Posterior vena cava (tissue), 2 donors: ENCODE measurements around the gene BROX. TPM values are rescaled to one million over a fixed set of nuclear protein-coding genes. Genes with fewer than 3 reads are reported as not detected.
"Not testable (repeated sequence)": the region's sequence is repeated elsewhere in the genome, so short reads cannot be mapped to it uniquely, and the experiment has no call there.

Experiments used
- DNase-seq: peaks from one replicate; pipeline ENCODE4 v3.0.0-alpha.2; 2020; ENCODE audit warnings: low spot score
- intact Hi-C, 2 donors: fragments of 100-400 bp; cut with DNase I; formaldehyde crosslinking; loops; one replicate each; pipeline versions ENCODE4 v1.14.1 to v1.14.2; 2022 to 2023
- total RNA-seq, 2 donors: library from RNA; stranded (reverse); fragmentation: NEBNext Ultra II Directional; extraction: Animal tissue kit (Norgen Biotek cat#: 25700); gene quantifications; one replicate each; pipeline ENCODE4 v1.2.1, GENCODE V29; 2021
- donor health status: DM: yes; HTN: yes; CAD: no.
- donor health status: DM: yes; HTN: yes; CAD: no.

The BROX gene
- total RNA-seq, 2 donors from 2014 or later: 33.3 to 34.7 TPM

DNA sequence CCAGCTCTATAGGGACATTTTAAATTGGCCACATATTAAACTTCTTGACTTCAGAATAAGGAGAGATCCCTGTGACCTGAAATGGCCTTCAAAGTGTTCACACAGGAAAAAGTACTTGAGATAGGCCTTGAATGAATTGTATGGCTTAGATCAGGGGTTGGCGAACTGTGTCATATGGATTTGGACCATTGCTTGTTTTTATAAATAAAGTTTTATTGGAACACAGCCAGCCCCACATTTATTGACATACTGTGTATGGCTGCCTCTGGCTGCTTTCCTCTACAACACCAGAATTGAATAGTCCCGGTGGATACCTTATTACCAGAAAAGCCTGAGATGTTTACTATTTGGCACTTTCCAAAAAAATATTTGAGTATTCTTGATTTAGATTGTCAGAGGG lies 4.0 kb downstream of the BROX start:
- intact Hi-C loops: no loop called here
- DNase-seq: no peak

DNA sequence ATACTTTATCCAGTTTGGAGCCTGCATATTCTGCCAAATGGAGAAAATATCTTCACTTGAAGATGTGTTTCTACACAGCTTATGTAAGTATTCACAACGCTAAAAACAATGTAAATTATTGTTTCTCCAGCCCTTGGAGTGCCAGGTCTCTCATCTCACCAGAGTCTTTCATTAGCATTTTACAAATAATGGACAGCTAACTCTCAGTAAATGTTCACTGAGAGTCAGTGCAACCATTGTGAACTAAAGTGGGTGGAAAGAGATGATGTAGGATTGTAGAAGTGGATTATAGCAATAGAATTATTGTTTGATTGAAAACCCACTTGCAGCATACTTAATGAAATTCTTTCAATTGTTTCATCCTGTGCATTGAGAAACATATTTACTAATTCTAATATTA lies 16.4 kb downstream of the BROX start:
- intact Hi-C loops: no loop called here
- DNase-seq: no peak

DNA sequence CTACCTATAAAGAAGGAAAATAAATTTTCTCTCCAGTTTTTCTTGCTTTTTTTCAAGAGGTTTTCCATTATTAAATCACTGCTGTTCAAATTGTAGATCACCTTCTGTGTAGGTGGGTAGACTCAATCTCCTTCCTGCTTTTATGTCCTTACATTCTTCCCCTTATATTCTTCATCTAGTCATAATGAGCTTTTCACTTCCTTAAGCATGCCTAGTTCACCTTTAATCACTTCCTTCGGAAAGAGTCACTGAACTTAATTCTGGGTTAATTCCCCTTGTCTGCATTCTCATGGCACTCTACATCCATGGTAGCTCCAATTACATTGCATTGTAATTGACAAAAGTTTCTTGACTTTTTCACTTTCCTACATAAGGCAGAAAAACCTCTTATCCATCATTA lies 18.5 kb downstream of the BROX start:
- intact Hi-C loops: no loop called here
- DNase-seq: no peak

DNA sequence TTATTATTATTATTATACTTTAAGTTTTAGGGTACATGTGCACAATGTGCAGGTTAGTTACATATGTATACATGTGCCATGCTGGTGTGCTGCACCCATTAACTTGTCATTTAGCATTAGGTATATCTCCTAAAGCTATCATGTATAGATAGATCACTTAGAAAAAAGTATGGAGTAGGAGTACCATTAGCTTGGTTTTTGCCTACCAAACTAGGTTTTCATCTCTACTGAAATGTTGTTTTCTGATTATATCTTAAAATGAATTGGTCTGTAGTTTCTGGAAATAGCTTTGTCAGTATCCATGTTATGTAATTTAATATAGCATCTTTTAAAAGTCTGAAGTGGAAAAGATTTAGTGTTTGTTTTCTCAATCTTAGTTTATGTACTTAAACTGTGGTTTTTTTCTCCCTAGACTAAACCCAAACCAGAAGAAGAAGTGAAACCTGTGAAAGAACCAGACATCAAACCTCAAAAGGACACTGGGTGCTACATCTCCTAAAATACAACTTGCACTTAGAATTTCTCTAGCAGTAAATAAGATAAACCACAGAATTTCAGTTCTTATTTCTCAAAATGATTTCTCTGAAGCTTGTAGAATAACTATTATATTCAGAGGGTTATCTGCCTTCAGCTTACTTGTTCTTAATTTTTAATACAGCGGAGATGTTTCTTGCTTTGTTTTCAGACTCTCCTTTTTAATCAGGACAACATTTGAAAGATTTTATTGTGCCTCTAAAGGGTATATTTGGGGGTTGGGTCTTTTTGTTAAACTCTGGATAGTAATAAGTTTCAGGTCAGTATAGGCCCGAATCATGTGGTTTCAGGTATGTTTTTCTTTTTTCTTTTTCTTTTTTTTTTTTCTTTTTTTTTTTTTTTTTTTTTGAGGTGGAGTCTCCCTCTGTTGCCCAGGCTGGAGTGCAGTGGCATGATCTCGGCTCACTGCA lies 20.1 kb downstream of the BROX start:
- intact Hi-C loops: no loop called here

GRCh38 chr1:222734740-222735139 lies 22.4 kb downstream of the BROX start:
- intact Hi-C loops: no loop called here
- DNase-seq: no peak

More for the DNA sequence above, 20.1 kb downstream of the BROX start:
- no peak for DNase-seq

GRCh38 chr1:222736470-222736869 lies 24.1 kb downstream of the BROX start:
- intact Hi-C loops: no loop called here
- no peak for DNase-seq

DNA sequence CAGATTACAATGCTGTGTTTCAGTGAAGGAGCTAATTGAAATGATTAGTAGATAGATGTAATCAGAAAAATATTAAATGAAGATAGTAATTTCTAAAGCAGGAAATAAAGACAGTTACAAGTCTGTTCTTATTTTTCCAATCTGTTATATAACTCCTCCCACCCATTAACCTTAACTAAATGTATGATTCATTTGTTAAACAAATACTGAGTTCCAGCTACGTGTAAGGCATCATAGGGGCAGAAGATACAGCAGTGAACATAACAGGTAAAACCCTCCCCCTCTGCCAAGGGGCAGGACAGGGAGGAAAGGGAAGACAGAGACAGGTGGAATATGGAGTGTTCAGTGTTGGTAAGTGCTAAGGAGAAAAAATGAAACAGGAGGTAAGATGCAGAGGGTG lies 24.6 kb downstream of the BROX start, which contains the start of gene FAM177B:
FAM177B (plus strand) TSS at position 231 of the 400 bp plus-strand sequence. CDS start 9,344 bp downstream, outside the sequence.
- DNase-seq: no peak
- intact Hi-C loops: no loop called here

DNA sequence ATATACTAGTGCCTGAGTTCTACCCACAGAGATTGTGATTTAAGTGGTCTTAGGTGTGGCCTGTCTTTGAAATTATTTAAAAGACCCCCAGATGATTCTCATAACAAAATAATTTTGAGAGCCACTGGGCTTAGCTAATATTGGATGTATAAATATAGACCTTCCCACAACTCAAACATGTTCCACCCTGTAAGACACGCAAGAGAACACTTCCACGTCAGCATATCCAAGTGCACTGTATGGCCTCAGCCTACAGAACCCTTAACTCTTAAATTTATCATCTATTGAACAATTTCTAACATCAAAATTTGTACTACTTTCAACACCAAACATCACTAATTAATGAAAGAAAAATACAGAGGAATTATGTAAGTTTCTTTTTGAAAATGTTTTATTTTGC lies 27.1 kb downstream of the BROX start:
- DNase-seq: no peak
- intact Hi-C loops: no loop called here

GRCh38 chr1:222739929-222740328 lies 27.6 kb downstream of the BROX start:
- no peak for DNase-seq
- intact Hi-C loops: loop anchor here in 1 of 2 donors (10.0 kb wide), 1 partner anchor 345 kb away; no protein-coding TSS in a partner anchor

DNA sequence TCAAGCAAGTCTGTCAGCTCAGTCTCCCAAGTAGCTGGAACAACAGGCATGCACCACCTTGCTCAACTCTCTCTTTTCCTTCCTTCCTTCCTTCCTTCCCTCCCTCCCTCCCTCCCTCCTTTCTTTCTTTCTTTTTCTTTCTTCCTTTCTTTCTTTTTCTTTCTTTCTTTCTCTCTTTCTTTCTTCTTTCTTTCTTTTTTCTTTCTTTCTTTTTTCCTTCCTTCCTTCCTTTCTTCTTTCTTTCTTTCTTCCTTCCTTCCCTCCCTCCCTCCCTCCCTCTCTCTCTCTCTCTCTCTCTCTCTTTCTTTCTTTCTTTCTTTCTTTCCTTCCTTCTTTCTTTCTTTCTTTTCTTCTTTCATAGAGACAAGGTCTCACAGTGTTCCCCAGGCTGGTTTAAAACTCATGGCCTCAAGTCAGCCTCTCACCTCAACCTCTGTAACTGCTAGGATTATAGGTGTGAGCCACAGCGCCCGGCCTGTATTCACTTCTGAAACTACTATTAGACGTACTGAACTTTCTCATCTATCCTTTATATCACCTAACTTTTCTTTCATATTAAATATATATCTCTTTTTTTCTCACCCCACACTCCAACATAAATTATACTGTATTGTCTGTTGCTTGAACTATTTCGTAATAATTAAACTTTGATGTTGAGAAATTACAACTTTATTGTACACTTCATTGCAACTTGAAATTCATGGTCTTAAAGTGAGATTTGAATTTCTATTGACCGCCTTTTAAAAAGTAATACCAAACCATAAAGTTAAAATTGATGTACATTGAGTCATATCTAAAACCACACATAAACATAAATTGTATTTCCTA lies 29.5 kb downstream of the BROX start:
- DNase-seq: not testable (repeated sequence)
- intact Hi-C loops: loop anchor here in 1 of 2 donors (10.0 kb wide), 1 partner anchor 343 kb away; no protein-coding TSS in a partner anchor

- intact Hi-C loops: loop anchor here in 1 of 2 donors (10.0 kb wide), 1 partner anchor 335 kb away; no protein-coding TSS in a partner anchor
- DNase-seq: no peak
Measured at GRCh38 chr1:222749927-222750326, 37.6 kb downstream of the BROX start.

GRCh38 chr1:222750651-222751050 lies 38.3 kb downstream of the BROX start:
- no peak for DNase-seq
- intact Hi-C loops: no loop called here

GRCh38 chr1:222751255-222751654 lies 38.9 kb downstream of the BROX start:
- intact Hi-C loops: no loop called here

GRCh38 chr1:222754366-222755139 lies 42.2 kb downstream of the BROX start:
- peak; percentile 85 for DNase-seq
- intact Hi-C loops: no loop called here

More at GRCh38 chr1:222751255-222751654, 38.9 kb downstream of the BROX start:
- no peak for DNase-seq

DNA sequence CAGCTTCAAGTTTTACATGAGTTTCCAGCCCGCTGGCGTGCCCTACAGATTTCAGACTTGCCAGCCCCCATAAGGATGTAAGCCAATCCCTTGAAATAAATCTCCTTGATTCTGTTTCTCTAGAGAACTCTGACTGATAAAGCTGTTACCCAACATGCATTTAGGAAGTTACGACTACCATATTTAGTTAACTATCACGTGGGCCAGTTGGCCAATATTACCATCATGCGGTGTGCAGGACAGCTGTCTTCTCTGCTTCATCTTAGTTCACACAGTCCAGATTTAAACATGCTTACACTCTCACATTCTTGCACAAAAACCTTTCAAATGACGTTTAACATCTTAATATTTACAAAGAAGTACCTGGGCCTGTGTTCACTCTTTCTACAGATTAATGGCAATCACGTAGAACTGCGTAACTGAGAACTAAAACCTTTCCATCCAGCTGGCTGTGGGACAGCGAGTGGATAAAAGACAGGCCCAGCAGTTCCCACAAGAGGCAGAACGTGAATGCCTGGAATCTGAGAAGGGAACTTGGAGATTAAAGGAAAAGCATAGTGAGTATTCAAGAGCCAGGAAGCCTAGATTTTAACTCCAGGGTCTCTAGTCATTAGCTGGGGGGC lies 45.4 kb downstream of the BROX start:
- intact Hi-C loops: no loop called here
- DNase-seq: no peak

DNA sequence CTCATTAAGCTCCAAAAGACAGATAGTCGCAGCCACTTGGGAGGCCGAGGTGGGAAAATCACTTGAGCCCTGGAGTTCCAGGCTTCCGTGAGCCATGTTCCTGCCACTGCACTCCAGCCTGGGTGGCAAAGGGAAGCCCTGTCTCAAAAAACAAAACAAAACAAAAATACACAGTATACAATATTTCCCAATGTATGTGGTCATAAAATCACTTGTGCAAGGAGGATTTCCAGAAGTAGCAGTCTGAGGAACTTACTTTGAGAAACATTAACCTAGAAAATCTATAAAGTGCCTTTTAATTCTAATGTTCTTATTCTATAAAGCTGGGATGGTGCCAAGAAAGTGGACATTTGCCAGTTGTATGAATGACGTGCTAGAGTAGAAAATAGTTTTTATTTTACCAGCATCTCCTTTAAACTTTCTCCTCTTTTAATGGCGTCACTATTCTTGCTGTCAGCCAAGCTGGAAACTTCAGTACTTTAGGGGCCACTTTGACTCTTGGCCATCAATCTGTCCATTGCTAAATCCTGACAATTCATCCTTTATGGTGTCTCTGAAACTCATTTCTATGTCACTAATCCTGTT lies 47.2 kb downstream of the BROX start:
- intact Hi-C loops: no loop called here
- no peak for DNase-seq

DNA sequence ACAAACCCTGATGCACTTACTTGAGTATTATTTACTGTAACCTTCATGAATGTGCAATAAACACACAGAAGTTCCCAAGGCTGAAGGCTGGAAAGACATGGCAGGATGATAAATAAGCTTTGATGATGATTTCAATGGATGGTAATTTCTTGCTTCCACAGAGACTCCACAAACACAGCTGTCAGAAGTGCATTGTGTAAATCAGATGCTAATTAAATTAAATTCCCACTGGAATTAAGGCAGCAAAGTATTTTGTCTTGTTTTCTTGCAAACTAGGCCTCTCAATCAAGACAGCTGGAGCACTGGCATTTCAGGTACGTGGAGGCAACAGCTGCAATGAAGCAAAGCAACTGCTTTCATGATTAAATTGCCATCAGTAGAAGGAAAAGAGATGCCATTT lies 48.7 kb downstream of the BROX start:
- DNase-seq: no peak
- intact Hi-C loops: no loop called here

GRCh38 chr1:222762178-222762577 lies 49.8 kb downstream of the BROX start:
- DNase-seq, intact Hi-C loops: not testable (repeated sequence)
